GM03348 (cell line): ENCODE data around the gene ERO1B.

Experiments used
- DNase-seq: peaks from one replicate; pipeline ENCODE4 v3.0.0; 2012; ENCODE audit warnings: low spot score

Gene ERO1B

DNA sequence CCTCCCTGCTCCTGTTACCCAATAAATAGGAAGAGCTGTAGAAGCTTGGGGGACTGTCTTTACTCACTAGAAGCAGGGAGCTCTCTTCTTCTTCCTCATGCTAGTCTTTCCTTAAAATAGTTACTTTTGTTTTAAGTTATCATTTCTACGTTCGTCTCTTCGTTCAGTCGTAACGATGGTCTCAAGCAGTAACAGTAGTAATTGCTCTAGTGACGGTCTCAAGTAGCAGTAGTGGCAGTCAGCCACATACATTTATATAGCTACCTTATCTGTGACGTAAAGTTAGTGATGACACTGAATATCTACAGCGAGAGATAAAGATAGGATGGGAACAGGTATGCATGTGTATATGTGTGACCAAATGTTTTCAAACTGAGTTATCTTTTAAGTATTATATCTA lies 15.4 kb upstream of the ERO1B start:
- no peak for DNase-seq

DNA sequence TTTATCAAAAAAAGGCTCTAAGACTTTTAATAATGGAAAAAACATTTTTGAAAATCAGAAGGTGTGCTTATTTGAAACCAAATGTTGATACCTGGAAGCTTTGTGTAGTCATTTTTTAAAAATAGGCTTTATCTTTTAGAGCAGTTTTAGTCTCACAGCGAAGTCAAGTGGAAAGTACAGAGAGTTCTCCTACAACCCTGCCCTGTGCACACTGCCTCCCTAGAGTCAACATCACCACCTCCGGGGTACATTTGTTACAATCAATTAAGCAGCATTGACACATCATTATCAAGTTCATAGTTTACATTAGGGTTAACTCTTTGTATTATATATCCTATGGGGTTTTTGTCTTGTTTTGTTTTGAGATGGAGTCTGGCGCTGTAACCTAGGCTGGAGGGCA lies 10.7 kb upstream of the ERO1B start:
- no peak for DNase-seq

DNA sequence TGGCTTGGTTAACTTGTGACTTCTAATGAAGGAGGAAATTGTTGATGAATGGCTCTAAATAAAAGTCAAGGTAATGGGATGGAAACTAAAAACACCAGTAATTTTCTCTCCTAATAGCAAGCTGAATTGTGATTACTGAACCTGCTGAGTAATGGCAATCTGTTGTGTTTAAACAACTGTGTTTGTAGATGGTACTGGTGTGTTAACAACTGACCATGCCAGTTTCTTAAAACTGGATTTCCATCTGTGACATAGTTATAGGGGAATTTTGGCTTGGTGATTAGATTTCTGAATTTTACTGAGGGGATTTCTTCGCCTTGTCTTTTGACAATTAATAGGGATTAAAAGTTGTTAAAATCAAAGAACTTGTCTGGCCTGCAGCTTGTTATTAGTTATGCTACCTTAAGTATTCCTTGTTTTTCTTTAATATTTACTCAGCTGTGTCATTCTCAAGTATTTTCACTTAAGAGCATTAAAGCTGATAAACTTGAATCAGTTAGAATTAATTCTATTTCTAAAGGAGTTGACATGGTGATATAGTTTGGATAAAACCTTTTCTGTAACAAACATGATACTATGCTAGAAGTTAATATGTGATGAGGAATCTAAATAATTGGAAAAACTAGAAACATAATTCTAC lies 7.9 kb upstream of the ERO1B start:
- DNase-seq, result no peak

DNA sequence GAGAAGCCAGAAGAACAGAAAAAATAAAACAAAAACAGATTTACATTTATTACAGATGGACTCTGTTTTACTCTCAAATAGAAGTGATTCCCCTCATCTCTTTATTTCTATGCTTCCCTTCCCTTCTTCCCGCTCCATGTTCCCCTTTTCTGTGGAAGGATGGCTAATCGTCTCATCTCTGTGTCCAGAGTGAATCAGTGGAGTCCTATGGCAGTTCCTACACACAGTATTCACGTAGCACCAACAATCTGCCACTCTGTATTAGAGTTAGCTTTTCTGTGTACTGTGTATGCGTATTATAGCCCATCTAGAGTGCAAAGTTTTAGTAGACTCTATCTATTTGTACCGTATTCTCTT lies 6.8 kb upstream of the ERO1B start:
- no peak for DNase-seq

DNA sequence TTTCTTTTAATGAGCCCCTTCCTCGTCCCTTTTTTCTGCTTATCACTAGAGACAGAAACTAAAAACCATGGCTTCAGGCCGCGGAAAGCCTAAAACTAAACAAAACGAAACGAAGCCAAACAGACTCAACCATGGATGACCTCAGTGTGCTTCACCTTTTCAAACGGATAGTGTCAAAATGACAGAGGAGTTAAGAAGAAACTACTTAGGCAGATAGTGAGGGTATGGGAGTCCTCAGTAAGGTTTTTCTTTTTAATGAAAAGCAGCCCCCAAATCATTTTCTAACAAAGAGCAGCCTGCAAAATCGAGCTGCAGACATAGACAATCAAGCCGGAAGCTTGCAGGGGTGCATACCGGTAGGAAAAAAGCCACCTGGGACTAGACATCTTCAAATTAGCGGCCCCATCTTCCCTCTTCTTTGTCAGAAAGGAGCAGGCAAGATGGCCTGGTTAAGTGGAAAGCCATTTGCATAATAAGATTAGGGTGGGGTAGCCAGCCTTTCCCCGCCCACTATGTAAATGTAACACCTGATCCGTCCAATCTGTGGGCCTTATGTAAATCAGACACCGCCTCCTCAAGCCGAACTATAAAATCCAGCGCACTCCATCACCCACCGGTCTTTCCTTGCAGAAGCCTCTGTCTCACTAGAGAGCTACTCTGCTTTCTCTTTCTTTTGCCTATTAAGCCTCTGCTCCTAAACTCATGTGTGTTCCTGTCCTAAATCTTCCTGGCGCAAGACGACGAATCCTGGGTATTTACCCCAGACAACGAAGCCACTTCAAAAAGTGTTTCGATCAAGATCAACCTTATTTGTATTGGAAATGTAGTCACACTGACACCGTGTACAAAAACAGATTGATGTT lies 6.2 kb upstream of the ERO1B start:
- no peak for DNase-seq

DNA sequence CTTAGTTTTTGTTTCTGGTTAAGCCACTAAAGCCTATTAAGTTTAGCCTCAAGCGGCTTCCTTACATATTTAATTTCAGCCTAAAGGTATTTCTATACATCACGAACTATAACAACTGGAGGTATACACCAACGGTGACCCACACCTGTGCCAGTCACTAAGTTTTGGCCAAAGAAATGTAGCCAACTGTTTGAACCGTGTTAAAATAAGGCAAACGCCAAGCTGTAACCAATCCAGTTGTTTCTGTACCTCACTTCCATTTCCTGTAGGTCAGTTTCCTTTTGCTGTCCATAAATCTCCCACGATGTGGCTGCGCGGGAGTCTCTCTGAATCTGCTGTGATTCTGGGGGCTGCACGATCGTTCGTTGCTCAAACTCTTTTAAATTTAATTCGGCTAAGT lies 5.6 kb upstream of the ERO1B start:
- DNase-seq, result no peak

DNA sequence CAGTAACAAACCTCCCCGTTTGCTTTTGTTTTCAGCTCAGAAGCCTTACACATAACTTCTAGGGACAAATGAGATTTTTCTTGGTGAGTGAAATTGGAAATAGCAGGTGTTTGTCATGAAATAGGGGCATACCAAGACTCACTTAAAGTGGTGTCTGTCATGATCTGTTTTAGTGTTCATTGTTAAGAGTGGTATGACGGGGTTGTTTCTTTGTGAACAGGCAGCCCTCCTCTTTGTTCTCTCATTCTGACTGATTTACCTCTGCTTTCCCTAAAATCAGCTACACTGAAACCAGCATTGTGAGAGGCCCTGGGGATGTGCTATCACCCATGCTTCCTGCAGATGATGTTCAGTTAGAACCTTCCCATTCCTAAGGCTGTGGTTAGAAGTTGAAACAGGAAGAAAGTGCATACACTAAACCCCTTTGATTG lies 2.5 kb upstream of the ERO1B start:
- DNase-seq, result no peak

DNA sequence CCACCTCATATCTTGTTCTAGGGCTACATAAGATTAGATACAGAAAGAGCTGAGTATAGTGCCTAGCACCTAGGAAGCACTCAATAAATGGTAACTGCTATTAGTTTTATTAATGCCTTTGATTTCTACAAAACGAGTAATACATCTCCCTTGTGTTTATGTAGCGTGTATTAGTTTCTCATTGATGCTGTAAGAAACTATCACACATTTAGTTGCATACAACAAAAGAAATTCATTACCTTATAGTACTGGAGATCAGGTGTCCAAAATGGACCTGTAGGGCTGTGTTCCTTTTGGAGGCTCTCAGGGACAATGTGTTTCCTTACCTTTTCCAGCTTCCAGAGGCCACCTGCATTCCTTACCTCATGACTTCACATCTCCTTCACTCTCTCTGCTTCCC lies 961 bp upstream of the ERO1B start:
- DNase-seq, result no peak

DNA sequence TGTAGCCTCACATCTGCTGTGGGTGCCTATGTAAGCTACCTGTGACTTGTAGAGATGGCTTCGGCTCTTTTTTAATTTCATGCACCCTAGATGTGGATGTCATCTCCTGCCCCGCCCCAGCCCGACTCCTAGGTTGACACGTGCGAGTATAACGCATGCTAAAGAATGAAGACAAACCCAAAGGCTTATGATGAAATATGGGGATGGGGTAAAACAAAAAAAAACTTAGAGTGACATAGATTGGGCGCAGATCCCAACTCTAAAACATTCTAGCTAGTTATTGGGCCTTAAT lies 613 bp upstream of the ERO1B start:
- no peak for DNase-seq

DNA sequence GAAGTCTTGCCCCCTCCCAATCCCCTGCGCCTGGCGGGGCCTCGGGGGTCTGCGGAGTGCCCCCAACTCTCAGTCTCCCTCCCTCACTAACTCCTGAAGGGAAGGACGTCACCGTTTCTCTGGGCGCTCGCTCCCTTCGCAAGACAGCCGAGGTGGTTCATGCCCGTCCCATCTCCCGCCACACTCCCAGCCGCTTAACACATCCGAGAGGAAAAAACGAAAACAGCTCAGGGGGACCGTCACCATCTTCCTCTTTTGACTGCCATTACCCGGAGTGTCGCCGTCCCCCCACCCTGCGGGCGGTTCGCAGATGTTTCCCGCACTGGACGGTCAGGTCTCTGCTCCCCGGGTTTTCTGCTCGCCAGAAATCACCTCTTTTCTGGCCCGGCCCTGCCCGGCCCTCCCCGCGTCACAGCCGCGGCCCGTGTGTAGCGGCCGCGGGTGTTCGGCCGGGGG lies 532 bp downstream of the ERO1B start:
- peak; percentile 65 for DNase-seq

DNA sequence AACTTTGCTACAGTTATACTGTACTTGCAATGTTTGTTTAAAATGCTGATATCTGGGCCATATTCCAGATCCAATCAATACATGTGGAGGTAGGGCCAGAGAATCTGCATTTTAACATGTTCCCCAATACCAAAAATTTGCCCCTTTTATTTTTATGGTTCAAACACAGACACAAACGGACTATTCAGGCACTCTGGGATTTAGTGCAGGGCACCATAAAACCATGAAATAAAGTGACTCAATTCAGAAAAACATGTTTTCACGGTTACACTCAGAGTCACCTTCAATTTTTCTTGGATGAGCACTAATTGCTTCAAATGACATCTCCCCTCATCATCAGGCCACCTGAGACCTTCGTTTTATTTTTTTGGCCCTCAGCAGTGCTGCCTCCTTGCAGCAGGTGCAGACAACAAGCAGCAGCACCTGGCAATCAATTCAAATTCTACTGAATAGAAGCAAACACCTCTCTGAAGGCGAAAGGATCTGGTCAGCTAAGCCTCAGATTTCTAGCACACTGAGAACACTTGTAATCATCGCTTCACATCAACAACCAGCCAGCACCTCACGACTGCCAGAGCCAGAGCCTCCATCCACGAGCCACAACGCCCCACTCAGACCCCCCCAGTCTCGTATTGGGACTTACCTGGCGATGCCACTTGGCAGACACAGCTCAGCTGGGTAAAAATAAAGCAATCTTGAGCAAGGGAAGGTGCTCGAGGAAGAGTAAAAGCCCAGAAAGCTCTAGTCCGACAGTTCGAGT lies 1.1 kb downstream of the ERO1B start:
- no peak for DNase-seq

DNA sequence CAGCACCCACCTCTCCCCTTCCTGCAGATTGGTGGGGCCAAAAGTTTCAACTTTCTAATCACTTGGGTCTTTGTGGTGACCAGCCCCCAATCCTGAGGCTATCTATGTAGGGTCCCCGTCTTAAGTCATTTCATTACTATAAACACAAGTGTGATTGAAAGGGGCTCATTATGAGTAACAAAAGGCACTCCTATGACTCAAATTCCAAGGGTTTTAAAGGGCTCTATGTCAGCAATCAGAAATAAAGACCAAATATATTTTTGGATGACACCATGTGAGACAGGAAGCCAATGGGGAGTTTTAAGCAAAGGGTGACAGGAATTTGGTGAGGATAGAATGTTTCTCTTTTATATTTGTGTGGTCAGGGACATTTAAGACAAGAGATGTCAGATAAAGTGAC lies 6.2 kb downstream of the ERO1B start:
- no peak for DNase-seq

DNA sequence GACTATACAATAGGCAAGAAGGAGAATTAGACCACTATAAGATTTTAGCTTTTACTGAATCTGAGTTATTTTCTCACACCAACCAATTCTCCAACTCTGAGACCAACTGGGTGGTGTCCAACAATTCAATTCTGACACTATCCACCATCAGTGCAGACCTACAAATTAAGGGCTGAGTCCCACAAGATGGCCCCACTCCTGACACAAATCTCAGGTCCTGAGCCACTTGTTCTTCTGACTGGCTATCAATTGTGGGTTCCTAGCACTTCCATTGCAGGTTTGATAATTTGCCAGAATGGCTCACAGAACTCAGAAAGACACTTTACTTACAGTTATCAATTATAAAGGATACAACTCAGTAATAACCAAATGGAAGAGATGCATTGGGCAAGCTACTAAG lies 6.7 kb downstream of the ERO1B start:
- no peak for DNase-seq

DNA sequence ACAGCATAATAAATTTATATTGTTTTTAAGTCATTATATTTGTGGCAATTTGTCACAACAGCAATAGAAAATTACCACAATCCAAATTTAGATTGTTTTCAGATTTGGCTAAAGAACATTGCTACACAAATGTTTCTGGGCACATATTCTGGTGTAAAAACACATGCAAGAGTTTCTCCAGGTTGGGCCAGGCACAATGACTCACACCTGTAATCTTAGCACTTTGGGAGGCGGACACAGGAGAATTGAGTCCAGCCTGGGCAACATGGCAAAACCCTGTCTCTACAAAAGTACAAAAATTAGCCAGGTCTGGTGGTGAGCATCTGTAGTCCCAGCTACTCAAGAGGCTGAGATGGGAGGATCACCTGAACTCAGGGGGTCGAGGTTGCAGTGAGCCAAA lies 8.4 kb downstream of the ERO1B start:
- DNase-seq, result no peak

DNA sequence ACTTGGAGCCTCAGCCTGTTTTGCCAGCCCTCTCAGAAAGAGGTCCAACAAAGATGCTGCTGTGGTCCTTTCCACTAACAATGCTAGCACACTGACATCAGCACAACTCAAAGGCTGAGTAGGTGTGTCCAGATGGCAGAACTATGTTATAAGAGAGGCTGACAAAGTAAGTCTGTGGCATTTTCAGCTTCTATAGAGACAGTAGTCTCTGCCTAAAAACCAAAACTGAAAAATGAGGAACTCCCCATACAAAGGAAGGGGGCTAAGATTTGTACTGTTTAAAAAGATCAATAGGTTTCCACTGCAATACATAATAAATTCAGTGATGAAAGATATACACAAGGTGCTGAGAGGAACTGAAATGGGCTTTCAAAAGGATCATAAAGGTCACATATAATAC lies 12.3 kb downstream of the ERO1B start:
- DNase-seq, result no peak

DNA sequence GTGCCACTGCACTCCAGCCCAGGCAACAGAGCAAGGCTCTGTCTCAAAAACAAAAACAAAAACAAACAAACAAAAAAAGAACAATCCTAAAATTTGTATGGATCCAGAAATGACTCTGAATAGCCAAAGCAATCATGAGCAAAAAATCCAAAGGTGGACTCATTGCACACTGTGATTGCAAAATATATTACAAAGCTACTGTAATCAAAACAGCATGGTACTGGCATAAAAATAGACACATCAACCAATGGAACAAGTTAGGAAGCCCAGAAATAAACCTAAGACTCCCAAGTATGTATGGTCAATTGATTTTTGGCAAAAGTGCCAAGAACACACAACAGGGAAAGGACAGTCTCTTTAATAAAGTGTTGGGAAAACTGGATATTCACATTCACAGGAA lies 19.9 kb downstream of the ERO1B start:
- DNase-seq, result no peak

DNA sequence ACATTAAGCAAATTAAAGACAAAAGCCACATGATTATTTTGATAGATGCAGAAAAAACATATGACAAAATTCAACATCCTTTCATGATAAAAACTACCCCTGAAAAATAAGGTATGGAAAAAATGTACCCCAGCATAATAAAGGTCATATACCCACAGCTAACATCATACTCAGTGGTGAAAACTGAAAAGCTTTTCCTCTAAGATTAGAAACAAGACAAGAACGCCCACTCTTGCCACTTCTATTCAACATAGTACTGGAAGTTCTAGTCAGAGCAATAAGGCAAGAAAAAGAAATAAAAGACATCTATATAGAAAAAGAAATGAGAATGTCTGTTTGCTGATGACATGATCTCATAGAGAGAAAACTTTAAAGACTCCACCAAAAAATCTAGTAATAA lies 20.7 kb downstream of the ERO1B start:
- DNase-seq, result no peak

DNA sequence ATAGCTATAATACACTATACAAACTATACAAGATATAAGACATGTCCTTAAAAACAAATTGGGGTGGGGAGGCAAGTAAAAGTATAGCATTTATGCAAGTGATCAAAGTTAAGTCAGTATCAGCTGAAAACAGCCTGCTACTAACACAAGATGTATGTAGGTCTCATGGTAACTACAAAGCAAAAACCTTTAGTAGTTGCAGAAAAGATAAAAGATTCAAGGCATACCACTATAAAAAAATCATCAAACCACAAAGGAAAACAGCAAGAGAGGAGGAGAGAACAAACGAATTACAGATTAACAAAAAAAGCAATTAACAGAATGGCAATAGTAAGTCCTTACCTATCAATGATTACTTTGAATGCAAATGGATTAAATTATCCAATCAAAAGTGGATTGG lies 22.7 kb downstream of the ERO1B start:
- DNase-seq, result no peak

DNA sequence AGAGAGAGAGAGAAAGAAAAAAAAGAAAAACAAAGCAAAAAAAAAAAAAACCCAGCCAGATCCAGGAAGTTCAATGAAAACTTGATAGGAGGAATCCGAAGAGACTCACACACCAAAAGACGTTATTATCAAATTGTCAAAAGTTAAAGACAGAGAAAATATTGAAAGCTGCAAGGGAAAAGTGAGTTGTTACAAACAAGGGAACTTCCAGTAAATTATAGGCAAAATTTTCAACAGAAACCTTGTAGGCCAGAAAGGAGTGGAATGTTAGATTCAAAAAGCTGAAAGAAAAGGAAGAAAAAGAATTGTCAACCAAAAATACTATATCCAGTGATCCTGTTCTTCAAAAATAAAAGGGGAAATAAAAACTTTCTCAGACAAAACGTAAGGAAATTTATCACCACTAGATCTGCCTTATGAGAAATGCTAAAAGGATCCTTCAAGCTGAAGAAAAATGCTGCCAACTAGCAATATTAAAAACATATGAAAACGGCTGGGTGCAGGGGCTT lies 23.6 kb downstream of the ERO1B start:
- DNase-seq, result no peak

DNA sequence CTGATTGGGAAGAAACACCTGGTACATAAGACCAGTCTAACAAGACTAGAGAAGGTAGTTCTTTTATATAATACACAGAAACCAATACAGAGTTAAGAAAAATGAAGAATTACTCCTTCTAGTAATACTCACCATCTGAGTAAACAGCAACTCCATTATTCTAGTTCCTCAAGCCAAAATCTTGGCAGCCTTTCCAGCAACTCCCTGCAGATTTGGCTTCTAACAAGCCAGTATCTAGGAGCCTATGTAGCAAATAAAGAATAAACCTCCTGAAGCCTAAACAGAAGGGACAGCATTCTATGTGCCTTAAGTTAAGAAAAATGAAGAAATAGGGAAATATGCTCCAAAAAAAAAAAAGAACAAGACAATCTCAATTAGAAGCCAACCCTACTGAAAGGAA lies 24.5 kb downstream of the ERO1B start:
- no peak for DNase-seq

DNA sequence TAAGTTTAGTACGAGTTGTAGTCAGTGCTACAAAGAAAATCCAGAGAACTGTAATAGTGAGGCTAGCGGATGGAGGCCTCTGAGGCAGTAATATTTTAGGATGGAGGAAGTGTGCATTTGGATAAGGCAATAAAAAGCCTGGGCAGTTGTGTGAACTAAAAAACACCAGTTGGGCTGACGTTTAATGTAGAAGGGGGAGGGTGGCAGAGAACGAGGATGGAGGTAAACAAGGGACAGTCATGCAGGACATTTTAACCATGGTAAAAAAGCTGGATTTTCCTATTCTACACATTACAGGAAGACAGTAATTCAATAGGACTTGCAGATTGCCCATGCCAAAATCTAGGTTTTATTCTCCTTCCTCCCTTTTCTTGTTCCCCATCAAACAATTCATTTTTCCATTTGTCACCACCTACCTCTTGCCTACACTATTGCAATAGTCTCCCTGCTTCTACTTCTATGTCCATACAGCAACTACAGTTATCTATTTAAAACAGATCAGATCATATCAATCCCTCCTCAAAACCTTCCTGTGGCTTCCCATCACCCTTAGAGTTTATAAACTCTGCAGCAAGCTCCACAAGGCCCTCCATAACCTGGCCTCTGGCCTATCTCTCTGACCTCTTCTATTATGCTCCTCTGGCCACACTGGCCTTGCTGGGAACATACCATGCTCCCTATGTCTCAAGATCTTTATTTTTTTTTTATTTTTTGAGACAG lies 27.7 kb downstream of the ERO1B start:
- DNase-seq, result no peak

DNA sequence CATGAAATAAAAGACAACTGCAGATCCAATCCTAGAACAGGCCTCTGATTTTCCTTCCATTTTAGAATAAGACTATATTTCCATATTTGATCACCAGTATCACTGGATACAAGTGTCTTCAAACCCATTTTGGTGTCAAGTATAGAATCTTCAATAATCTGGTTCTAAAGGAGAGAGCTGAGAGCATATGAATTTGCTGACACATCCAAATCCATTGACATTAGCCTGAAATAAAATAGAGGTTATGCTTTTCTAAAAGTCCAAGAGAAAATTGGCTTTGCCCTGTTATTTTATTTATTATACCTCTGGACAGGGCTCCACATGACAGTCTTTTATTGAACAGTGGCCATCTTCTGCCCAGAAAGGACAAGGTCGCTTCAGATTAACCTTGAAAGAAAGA lies 28.6 kb downstream of the ERO1B start:
- no peak for DNase-seq

DNA sequence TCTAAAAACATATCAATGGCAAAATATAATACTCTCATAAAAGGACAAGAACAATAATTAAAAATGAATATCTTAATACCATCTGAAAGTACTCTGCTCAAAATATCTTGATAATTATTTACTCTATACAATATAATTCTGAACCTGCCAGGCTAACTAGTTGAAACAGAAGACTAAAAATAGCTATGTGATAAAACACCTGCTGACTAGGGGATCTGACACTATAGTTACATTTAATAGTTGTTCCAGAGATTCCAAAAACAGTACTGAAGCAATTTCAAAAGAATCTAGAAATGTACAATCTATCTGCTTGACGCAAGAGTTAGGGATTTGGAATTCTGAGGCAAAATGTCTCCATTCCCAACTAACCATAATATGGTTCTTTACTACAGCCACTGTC lies 30.2 kb downstream of the ERO1B start:
- DNase-seq, result no peak
